ENCODE results near the gene ZBTB21.

DNA sequence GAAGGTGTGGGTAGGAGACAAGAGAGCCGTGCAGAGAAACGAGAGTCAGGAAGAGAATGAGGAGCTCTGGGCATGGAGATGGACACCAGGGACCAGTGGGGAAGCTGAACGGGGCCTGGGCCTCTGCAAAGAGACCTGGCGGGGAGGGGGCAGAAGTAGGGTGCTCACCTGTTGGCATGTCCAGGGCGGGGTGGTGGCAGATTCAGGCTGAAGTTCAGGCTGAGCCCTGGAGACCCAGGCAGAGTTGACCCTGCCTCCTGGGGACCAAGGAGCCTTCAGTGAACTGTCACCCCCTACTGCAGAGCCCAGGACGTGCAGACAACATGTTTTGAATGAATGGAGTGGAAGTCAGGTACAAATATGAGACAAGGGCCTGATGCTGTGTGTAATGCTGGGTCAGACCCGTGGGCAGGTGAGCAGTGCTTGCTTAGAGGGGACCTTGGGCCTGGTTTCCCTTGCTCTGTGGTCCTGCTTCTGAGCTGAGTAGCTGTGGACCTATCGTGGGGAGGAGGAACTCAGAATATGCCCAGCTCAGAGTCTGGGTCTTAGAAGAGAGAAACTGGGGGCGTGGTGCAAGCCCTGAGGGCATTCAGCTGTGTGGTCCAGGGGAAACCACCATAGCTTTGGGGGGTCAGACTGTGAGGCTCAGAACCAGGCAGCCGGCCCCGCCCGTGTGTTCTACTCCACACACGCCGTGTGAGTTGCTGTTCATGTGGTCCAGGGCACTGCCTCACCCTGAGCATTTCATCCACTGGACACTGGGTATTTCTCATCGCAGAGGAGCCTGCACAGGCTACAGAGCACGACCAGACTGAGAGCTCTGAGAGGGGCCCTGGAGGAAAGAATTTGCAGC lies 39.6 kb upstream of the ZBTB21 start:
- TF ChIP-seq, protein P1, sequence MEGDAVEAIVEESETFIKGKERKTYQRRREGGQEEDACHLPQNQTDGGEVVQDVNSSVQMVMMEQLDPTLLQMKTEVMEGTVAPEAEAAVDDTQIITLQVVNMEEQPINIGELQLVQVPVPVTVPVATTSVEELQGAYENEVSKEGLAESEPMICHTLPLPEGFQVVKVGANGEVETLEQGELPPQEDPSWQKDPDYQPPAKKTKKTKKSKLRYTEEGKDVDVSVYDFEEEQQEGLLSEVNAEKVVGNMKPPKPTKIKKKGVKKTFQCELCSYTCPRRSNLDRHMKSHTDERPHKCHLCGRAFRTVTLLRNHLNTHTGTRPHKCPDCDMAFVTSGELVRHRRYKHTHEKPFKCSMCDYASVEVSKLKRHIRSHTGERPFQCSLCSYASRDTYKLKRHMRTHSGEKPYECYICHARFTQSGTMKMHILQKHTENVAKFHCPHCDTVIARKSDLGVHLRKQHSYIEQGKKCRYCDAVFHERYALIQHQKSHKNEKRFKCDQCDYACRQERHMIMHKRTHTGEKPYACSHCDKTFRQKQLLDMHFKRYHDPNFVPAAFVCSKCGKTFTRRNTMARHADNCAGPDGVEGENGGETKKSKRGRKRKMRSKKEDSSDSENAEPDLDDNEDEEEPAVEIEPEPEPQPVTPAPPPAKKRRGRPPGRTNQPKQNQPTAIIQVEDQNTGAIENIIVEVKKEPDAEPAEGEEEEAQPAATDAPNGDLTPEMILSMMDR (conservative IDR thresholded peaks at IDR 0.05 in 1 of 2, IDR thresholded peaks at IDR 0.05 in 1 of 2; ENCODE audit: low read depth in 1 of 2, low read length in 2 of 2): no peak
- no peak for TF ChIP-seq EZH2 (IDR thresholded peaks at IDR 0.05; ENCODE audit: low read length, missing control alignments)
